Activated CD8-positive, alpha-beta T cell treated with anti-CD3 and anti-CD28 coated beads for 36 hours (primary cell): ENCODE data around the gene KRT80. TPM values are rescaled to one million over a fixed set of nuclear protein-coding genes. Genes with fewer than 3 reads are reported as not detected.

Experiments
- ATAC-seq: fragments of 200-7000 bp; cut with Tn5 transposase; one replicate; pipeline ENCODE4 v1.10.0; 2021; ENCODE audit warnings: mild to moderate bottlenecking, moderate library complexity
- CTCF ChIA-PET: fragments of 350-600 bp; sonication (Branson Sonifier 250); formaldehyde crosslinking; loops from one replicate; lab custom pipeline; 2021; ENCODE audit warnings: antibody characterized with exemption; lab: Charles Lee
- POLR2A ChIA-PET: fragments of 350-600 bp; sonication (Branson Sonifier 250); formaldehyde crosslinking; loops from one replicate; lab custom pipeline; 2021; ENCODE audit warnings: antibody characterized with exemption; lab: Charles Lee
- DNase-seq: peaks from one replicate; pipeline ENCODE4 v3.0.0-alpha.2; 2020
- H3K27ac Mint-ChIP-seq: one replicate; pipeline ENCODE4 v1.8.0; 2021; ENCODE audit warnings: mild to moderate bottlenecking, mixed read lengths
- H3K27me3 Mint-ChIP-seq: one replicate; pipeline ENCODE4 v1.8.0; 2021; ENCODE audit warnings: mixed read lengths
- H3K36me3 Mint-ChIP-seq: one replicate; pipeline ENCODE4 v1.8.0; 2021; ENCODE audit warnings: low read depth, mixed read lengths
- H3K4me1 Mint-ChIP-seq: one replicate; pipeline ENCODE4 v1.8.0; 2021; ENCODE audit warnings: low read depth, mixed read lengths
- H3K4me3 Mint-ChIP-seq: one replicate; pipeline ENCODE4 v1.8.0; 2021; ENCODE audit warnings: mild to moderate bottlenecking, moderate library complexity, mixed read lengths
- H3K9me3 Mint-ChIP-seq: one replicate; pipeline ENCODE4 v1.8.0; 2021; ENCODE audit warnings: mixed read lengths
- intact Hi-C: fragments of 100-400 bp; cut with micrococcal nuclease; formaldehyde crosslinking; loops from one replicate; pipeline ENCODE4 v1.10.0; 2022
- total RNA-seq, 2 experiments: library from RNA; stranded (reverse); gene quantifications; one replicate each; pipeline ENCODE4 v1.2.3, GENCODE V29; 2021
- TF ChIP-seq, protein P1 (sequence below): fragments of 200-600 bp; IDR thresholded peaks from one replicate; pipeline ENCODE4 v1.8.0; 2022; ENCODE audit warnings: antibody characterized with exemption, mild to moderate bottlenecking

KRT80 gene
- total RNA-seq, 2 experiments from 2014 or later, result not detected

DNA sequence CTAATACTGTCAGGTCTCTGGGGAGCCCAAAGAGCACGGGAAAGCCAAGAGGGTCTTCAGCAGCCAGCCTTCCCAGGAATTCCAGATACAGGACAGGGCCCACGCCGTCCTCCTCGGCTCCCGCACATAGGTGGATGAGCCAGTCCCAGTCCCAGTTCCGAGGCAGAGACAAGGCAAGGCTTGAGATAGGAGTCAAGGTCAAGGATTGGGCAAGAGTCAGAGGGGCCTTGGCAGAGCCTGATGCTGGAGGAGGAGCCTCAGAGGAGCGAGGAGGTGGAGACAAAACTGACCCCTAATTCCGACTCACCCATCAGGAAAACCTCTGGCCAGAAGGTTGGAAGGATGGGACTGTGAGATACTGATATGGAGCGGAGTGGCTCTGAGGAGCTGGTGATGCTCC lies 21.0 kb downstream of the KRT80 start:
- Mint-ChIP-seq H3K9me3 (no peaks in the 10 kb centered on the region), H3K27me3 (no peaks in the 10 kb centered on the region), H3K27ac (no peak overlapping the region), H3K4me3 (no peak overlapping the region), H3K4me1 (no peaks in the 10 kb centered on the region), H3K36me3 (no peaks in the 10 kb centered on the region)
- intact Hi-C loops, result no loop called here
- TF ChIP-seq, protein P1, sequence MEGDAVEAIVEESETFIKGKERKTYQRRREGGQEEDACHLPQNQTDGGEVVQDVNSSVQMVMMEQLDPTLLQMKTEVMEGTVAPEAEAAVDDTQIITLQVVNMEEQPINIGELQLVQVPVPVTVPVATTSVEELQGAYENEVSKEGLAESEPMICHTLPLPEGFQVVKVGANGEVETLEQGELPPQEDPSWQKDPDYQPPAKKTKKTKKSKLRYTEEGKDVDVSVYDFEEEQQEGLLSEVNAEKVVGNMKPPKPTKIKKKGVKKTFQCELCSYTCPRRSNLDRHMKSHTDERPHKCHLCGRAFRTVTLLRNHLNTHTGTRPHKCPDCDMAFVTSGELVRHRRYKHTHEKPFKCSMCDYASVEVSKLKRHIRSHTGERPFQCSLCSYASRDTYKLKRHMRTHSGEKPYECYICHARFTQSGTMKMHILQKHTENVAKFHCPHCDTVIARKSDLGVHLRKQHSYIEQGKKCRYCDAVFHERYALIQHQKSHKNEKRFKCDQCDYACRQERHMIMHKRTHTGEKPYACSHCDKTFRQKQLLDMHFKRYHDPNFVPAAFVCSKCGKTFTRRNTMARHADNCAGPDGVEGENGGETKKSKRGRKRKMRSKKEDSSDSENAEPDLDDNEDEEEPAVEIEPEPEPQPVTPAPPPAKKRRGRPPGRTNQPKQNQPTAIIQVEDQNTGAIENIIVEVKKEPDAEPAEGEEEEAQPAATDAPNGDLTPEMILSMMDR, result no peak
- DNase-seq (no peak), ATAC-seq (no peak)
- POLR2A ChIA-PET, result no interaction called here
- CTCF ChIA-PET, result interaction anchor here (1.4 kb wide), 1 partner anchor 108 kb away, joined by 3 read pairs; no protein-coding TSS in a partner anchor

- no peak overlapping the region for H3K4me3 Mint-ChIP-seq
- H3K27me3 Mint-ChIP-seq, result no peaks in the 10 kb centered on the region
- TF ChIP-seq, protein P1, result no peak
- H3K27ac Mint-ChIP-seq, result no peak overlapping the region
- DNase-seq (no peak), ATAC-seq (no peak)
- no peaks in the 10 kb centered on the region for H3K4me1 Mint-ChIP-seq
- H3K9me3 Mint-ChIP-seq, result no peaks in the 10 kb centered on the region
- intact Hi-C loops, result loop anchor here (5.0 kb wide), 1 partner anchor 107 kb away; no protein-coding TSS in a partner anchor
- CTCF ChIA-PET, result interaction anchor here (0.7 to 1.4 kb wide), 3 partner anchors 49 to 109 kb away, joined by 3 read pairs; no protein-coding TSS in a partner anchor
- H3K36me3 Mint-ChIP-seq, result no peaks in the 10 kb centered on the region
- POLR2A ChIA-PET, result no interaction called here
Measured at GRCh38 chr12:52169886-52170285, 21.9 kb downstream of the KRT80 start.

DNA sequence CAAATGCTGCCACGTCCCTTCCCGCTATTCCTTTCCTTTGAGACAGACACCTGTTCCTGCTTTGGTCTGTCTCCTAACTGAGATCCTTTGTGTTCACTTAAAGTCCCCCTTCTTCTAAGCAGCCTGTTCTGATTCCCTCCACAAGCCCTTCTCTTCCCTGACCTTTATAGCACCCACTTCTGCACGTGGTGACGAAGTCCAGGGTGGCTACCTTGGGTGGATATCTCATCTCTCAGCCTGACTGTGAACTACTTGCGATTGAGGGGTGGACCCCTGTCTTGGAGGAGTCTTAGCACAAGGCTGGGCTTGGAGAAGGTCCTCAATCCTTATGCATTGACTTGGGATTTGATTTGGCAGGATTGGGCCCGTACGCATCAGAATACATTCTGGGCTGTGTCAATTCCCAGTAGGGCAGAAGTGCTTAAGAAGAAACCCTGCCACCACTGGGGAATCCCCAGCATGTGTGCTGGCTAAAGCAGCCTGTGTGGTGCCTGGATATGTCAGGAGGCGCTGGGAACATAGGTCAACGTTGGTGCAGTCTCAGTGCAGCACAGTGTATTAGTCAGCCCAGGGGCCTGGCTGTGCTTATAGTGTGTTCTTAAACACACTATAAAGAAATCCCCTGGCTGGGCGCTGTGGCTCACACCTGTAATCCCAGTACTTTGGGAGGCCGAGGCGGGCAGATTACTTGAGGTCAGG lies 23.6 kb downstream of the KRT80 start:
- no peaks in the 10 kb centered on the region for H3K27me3 Mint-ChIP-seq
- no peaks in the 10 kb centered on the region for H3K9me3 Mint-ChIP-seq
- intact Hi-C loops, result loop anchor here (5.0 kb wide), 1 partner anchor 109 kb away; no protein-coding TSS in a partner anchor
- ATAC-seq (peak; percentile 28), DNase-seq (no peak)
- H3K27ac Mint-ChIP-seq, result no peak overlapping the region
- ChIA-PET CTCF (interaction anchor here (1.0 to 1.2 kb wide), 3 partner anchors 12 to 159 kb away, joined by 3 to 4 read pairs (median 3); no protein-coding TSS in a partner anchor), POLR2A (no interaction called here)
- no peaks in the 10 kb centered on the region for H3K4me1 Mint-ChIP-seq
- TF ChIP-seq, protein P1, result no peak
- no peak overlapping the region for H3K4me3 Mint-ChIP-seq
- no peaks in the 10 kb centered on the region for H3K36me3 Mint-ChIP-seq

DNA sequence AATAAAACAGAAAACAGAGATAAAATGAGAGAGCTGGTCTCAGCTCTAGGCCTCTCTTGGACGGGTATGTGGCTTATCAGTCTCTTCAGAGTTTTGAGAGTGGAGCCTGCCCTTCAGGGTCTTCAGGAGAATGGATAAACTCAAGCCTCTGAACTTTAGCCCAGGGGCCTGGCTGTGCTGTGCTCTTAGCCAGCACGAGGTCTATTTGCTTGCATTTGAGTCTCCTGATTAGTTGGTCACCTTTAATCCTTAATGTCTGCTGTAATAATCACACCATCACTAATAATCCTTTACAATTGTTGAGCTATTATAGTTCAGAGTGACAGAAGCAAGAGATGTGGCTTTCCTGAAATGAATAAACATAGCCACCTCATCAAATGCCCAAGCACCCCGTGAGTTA lies 24.3 kb downstream of the KRT80 start:
- Mint-ChIP-seq H3K9me3 (no peaks in the 10 kb centered on the region), H3K4me3 (no peak overlapping the region), H3K4me1 (no peaks in the 10 kb centered on the region), H3K27ac (no peak overlapping the region), H3K27me3 (no peaks in the 10 kb centered on the region), H3K36me3 (no peaks in the 10 kb centered on the region)
- TF ChIP-seq, protein P1, result no peak
- ChIA-PET POLR2A (no interaction called here), CTCF (interaction anchor here (1.0 to 1.2 kb wide), 2 partner anchors 11 to 160 kb away, joined by 3 to 4 read pairs; no protein-coding TSS in a partner anchor)
- DNase-seq, result no peak
- intact Hi-C loops, result loop anchor here (5.0 kb wide), 1 partner anchor 110 kb away; no protein-coding TSS in a partner anchor
- no peak for ATAC-seq

DNA sequence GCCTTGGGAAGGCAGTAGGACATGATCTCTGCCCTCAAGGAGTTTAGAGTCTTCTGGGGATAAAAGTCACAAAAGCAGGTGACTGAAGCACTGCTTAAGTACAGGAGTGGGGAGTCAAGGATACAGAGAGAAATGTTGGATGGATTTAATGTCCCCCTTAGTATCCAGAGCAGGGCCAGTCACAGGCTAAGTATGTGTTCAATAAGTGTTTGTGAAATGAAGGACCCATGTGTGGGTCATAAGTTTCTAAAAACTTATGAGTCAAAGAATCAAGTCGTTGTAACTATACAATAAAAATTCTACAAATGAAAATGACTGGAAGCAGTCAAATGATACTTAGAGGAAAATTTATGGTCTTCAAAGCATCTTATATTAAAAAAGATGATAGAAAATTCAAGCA lies 25.1 kb downstream of the KRT80 start:
- Mint-ChIP-seq H3K4me3 (no peak overlapping the region), H3K36me3 (no peaks in the 10 kb centered on the region), H3K27me3 (no peaks in the 10 kb centered on the region), H3K9me3 (no peaks in the 10 kb centered on the region), H3K4me1 (peaks cover 5% of the 10 kb centered on the region), H3K27ac (no peak overlapping the region)
- ATAC-seq, result no peak
- intact Hi-C loops, result loop anchor here (5.0 kb wide), 1 partner anchor 111 kb away; no protein-coding TSS in a partner anchor
- ChIA-PET CTCF (interaction anchor here (1.2 to 1.4 kb wide), 2 partner anchors 10 to 55 kb away, joined by 3 to 4 read pairs; no protein-coding TSS in a partner anchor), POLR2A (no interaction called here)
- DNase-seq, result no peak
- TF ChIP-seq, protein P1, result no peak
